ELF-1 (cell line): ENCODE data around the gene TEX19.
"Not testable (repeated sequence)": the region's sequence is repeated elsewhere in the genome, so short reads cannot be mapped to it uniquely, and the experiment has no call there.

ENCODE experiments used
- DNase-seq: peaks from one replicate; pipeline ENCODE4 v3.0.0-alpha.2; 2016; ENCODE audit warnings: low read depth, low spot score

TEX19 gene

GRCh38 chr17:82334622-82335394 is 24.2 kb upstream of the TEX19 start:
- DNase-seq: no peak

GRCh38 chr17:82338858-82339633 is 20.0 kb upstream of the TEX19 start:
- DNase-seq: peak; percentile 84

GRCh38 chr17:82339634-82340580 is 19.1 kb upstream of the TEX19 start:
- no peak for DNase-seq

GRCh38 chr17:82342361-82343079 is 16.5 kb upstream of the TEX19 start:
- DNase-seq: no peak

GRCh38 chr17:82343560-82343959 is 15.5 kb upstream of the TEX19 start:
- no peak for DNase-seq

- DNase-seq: no peak
Measured at GRCh38 chr17:82344175-82344907, 14.7 kb upstream of the TEX19 start.

GRCh38 chr17:82345151-82345976 is 13.7 kb upstream of the TEX19 start:
- no peak for DNase-seq

GRCh38 chr17:82346342-82347300 is 12.4 kb upstream of the TEX19 start:
- no peak for DNase-seq

GRCh38 chr17:82347994-82348393 is 11.1 kb upstream of the TEX19 start:
- not testable (repeated sequence) for DNase-seq

GRCh38 chr17:82348434-82348833 is 10.6 kb upstream of the TEX19 start:
- no peak for DNase-seq

- no peak for DNase-seq
Measured at GRCh38 chr17:82348866-82349265, 10.2 kb upstream of the TEX19 start.

- DNase-seq: no peak
Measured at GRCh38 chr17:82349287-82349701, 9.8 kb upstream of the TEX19 start.

- no peak for DNase-seq
Measured at GRCh38 chr17:82350182-82351030, 8.6 kb upstream of the TEX19 start.

- DNase-seq: no peak
Measured at GRCh38 chr17:82351254-82351712, 7.8 kb upstream of the TEX19 start.

- peak; percentile 95 for DNase-seq
Measured at GRCh38 chr17:82351713-82352488, 7.1 kb upstream of the TEX19 start.

- no peak for DNase-seq
Measured at GRCh38 chr17:82353484-82353883, 5.6 kb upstream of the TEX19 start.
